ENCODE data around the gene PHLPP2.
A peak's percentile ranks its signal among the peaks of the same experiment; 100 is the strongest.
"Not testable (repeated sequence)": the region's sequence is repeated elsewhere in the genome, so short reads cannot be mapped to it uniquely, and the experiment has no call there.

PHLPP2 gene

GRCh38 chr16:71618429-71618828 is 106.1 kb downstream of the PHLPP2 start:
- no peak for DNase-seq (ENCODE audit: low spot score)

- DNase-seq (ENCODE audit: low spot score) = not testable (repeated sequence)
These were observed 109.5 kb downstream of the PHLPP2 start for GRCh38 chr16:71614956-71615355.

- peak; percentile 89 for DNase-seq (ENCODE audit: low spot score)
These were observed 113.3 kb downstream of the PHLPP2 start for GRCh38 chr16:71610936-71611871.

GRCh38 chr16:71610447-71610846 is 114.1 kb downstream of the PHLPP2 start:
- no peak for DNase-seq (ENCODE audit: low spot score)

GRCh38 chr16:71609066-71609465 is 115.4 kb downstream of the PHLPP2 start:
- DNase-seq (ENCODE audit: low spot score) = no peak

GRCh38 chr16:71600822-71601221 is 123.7 kb downstream of the PHLPP2 start:
- no peak for DNase-seq (ENCODE audit: low spot score)

GRCh38 chr16:71598426-71598825 is 126.1 kb downstream of the PHLPP2 start:
- not testable (repeated sequence) for DNase-seq (ENCODE audit: low spot score)

GRCh38 chr16:71595340-71595826 is 129.1 kb downstream of the PHLPP2 start:
- DNase-seq (ENCODE audit: low spot score) = not testable (repeated sequence)
